NCI-H2196 (cell line): ENCODE results near the gene PTPRD.
A peak's percentile ranks its signal among the peaks of the same experiment; 100 is the strongest.
"Not testable (repeated sequence)": the region's sequence is repeated elsewhere in the genome, so short reads cannot be mapped to it uniquely, and the experiment has no call there.

Experiments
- DNase-seq: peaks from one replicate; lab custom pipeline; 2025; ENCODE audit not compliant: unreplicated experiment; lab: John Stamatoyannopoulos, UW

PTPRD gene

DNA sequence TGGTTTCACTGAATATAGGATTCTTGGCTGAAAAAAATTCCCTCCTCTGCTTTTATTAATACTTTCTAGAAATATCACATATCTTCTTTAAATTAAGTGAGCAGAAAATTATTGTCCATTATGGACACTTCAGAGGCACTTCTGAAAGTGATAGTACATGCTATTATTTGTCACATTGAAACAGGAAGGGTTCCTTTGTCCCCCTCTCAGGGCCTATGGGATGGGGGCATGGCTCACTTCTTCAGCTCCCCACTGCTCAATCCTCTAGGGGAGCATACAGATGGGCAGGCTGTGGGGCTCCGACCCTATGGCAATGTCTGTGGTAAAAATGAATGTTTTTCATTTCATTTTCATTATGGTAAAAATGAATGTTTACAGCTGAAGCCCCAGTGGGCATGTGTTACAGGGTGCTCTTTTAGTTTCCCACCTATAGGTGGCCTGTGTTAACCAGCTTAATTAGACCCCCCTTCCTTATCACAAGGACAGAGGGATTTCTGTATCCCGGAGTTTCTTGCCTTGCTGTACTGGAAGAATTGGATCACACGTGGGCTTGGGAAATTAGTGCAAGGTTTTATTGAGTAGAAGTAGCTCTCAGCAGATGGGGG is 1225.2 kb downstream of the PTPRD start:
- DNase-seq: no peak

DNA sequence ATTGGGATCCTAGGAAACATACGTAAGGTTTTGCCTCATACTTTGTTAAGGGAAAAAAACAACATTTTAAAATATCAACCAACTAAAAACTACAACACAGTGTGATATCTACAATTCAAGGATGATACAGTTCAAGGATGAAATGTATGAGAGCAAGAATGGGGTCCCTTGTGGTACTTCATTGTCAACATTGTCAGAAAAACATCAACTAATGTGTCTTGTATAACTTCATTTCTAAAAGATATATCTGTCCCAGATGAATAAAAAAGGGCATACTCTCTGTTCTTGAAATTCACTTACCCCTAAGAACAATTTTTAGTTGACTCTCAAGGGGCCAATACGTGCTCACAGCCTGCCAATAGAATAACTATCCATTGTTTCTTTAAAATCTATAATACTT is 1250.5 kb downstream of the PTPRD start:
- no peak for DNase-seq

DNA sequence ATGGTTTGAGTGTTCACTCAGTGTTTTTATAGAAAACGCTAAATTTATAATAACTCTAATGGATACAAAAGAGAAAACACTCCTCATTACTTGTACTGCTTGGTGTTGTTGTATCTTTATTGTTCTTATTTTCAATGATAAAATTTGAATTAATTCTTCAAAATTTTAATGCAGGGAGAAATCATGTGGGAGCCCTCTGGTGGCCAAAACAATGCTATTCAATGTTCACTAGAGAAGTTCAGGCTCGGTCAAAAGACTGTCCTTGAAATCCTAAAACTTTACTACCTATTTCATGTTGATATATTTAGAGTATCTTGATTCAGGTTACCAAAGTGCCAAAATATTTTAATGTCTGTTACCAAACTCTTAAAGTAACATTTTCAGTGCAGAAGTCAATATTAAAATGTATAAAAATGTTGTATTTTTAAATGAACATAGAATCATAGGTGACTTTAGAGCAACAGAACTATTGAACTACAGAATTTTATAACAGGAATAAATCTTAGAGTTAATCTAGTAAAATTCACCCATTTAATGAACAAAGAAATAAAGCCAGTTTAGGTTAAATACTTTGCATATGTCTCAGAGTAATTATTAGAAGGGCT is 1259.8 kb downstream of the PTPRD start:
- peak; percentile 20 for DNase-seq

DNA sequence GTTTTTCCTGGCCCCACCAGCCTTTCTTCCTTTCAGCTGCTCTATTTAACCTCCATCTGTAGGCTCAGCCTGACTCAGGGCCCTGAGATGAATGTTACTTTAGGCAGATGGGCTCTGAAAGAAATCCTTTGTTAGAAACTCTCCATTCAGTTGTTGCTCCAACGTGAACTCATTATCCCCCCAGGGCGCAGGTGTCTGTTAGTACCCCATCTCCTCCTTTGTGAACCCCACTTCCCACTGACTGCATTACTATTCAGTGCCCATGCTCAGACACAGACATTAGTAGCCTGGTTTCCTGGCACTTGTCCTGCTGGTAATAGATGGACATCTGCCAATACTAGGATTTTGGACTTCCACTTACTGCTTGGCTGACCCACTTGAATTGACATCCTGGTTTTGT is 1271.6 kb downstream of the PTPRD start:
- no peak for DNase-seq

DNA sequence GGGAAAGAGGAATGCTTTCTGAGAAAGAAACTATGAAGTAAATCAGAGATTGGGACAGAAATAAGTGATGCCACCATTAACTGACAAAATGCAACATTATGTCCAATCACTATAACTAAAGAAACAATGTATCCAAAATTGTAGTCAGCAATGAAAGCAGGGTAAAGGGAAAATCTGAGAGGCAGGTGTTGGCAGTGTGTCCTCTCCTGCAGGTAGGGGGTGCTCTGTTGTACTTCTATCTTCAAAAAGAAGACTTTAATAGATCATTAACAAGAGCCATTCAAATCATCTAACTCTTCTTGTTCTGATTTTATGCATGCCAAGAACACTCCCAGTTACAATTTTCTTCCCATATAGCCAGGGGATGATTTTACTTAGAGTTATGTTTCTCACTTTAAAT is 1275.7 kb downstream of the PTPRD start:
- no peak for DNase-seq

DNA sequence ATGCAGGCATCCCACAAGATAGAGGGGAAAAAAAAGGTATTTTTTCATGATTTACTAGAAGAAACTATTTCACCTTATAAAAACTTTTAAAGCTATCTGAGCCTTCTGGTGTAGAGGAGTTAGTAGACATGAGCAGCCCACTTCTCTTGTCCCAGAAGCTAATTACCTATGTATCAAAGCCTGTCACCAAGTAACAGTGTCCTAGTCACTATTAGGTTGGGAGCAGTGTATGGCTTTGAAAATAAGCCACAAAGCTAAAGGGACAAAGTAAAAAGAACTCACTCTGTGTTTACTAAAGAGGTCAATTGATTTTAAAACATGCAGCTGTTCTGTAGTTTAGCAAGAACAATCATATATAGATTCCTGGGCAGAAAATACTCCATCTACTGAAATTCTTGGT is 1286.1 kb downstream of the PTPRD start:
- DNase-seq: no peak

DNA sequence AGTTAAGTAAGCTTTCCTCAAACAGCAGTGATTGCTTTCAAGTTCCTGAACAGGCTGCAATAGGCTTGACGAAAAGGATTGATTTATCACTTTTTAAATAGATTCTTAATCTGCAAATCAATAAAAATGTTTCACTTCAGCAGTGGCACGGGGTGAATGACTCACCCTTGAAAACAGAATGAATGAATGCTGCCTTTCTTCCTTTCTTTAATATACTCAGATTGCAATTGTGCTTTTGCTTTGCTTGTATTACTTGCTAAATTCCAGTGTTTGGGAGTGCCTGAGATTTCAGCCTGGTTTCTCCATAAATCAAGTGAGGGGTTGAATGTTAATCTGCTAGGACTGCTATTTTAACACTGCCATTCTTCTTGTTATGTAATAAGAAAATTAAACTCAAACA is 1293.8 kb downstream of the PTPRD start:
- DNase-seq: no peak

DNA sequence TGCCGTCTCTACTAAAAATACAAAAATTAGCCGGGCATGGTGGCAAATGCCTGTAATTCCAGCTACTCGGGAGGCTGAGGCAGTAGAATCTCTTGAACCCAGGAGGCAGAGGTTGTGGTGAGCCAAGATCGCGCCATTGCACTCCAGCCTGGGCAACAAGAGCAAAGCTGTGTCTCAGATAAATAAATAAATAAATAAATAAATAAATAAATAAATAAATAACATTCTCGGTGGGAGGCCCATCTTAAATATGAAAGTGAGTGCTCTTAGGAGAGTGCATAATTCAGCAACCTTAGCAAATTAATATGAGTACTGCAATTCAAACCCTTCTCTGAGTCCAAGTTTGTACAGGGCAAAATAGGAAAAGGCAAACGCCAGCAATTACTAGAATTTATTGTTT is 1302.1 kb downstream of the PTPRD start:
- not testable (repeated sequence) for DNase-seq

DNA sequence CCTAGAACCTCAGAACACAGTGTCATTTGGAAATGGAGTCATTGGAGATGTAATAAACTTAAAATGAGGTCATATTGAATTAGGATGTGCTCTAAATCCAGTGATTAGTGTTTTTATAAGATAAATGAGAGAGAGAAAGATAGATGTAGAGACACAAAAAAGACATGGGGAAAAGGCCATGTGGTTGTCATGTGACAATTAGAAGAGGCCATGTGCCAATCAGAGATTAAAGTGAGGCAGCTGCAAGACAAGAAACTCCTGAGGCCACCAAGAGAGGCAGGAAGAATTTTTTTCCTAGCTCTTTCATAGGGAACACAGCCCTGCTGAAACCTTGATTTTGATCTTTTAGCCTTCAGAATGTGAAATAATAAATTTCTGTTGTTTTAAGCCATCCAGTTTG is 1307.2 kb downstream of the PTPRD start:
- no peak for DNase-seq

DNA sequence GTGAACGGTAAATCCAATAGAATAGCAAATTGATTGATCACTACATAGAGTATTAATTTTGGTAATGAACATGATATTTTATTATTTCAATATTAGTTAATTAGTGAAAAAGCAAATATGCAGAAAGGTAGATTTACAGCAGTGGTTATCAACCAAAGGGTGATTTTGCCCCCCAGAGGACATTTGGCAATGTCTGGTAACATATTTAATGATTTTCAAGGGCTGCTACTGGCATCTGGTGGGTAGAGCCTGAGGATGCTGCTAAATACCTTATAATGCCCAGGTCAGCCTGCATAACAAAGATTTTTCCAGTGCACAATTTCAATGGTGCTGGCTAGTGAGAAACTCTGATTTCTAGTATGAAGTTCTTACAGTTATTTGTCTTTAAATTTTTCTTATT is 1313.7 kb downstream of the PTPRD start:
- DNase-seq: no peak

DNA sequence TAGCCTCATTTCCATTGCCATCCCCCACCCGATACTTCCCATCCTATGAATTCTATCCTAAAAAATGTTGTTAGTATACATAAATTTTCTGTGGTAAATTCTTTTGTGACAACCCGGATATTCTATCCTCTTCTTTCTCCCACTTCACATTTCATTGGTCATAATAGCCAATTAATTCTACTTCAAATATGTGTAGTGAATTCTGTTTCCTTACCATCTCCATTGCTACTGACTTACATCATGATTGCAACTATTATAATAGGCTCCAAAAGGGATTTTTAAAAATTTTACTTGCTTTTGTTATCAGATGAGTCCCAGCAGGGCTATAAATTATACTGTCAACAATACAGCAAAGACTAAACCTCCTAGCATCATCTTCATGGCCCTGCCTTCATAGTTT is 1326.8 kb downstream of the PTPRD start:
- no peak for DNase-seq

DNA sequence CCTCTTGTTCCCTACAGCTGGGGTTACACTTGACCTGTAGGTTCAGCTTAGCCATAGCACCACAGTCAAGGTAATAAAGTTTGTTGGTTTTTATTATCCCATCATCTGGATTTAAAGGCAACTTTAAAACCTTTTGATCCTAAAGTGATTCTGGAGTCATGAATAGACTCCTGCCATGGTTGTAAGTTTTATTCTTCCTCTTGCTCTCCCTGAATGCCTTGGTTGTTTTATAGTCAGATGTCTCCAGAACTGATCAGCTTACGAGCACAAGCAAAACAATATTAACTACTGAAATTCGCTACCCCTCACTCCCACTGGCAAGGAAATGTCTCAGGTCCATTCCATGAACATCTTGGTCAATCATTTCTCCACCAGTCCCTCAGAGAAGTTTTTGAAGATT is 1328.6 kb downstream of the PTPRD start:
- DNase-seq: no peak

DNA sequence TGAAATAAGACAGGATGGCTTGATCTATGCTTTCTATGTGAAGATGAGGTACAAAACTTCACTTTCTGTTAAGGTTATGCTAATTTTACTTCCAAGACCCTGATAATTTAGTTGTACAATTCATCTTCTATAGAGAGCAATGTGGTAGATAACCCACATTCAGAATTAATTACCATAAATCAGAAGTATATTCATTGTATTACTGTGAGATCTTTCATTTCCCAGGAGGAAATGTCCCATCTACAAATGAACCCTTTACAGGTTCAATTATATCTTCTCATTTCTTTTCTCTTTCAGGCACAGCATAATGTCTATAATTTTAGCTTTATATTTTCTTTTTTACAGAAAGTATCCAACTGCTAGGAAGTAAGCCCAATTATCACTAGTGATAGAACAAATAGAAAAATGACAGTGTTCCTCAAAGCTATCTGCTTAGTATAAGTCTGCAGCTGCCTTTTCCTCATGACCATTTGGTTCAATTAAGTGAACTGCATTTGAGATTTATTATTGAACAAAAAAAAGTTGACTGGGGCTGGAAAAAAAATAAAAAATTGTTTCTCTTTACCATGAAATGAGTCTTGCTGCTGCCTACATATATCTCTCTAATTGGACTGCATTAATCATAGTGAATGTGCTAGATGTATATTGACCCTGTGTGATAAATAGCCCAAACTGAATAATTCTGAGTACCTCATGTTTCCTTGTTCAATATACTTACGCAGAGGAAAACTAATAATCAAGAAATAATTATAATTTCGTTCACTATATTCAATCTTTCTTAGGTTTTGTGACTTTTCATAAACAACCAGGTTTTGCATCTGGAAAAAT is 1329.4 kb downstream of the PTPRD start:
- DNase-seq: no peak

DNA sequence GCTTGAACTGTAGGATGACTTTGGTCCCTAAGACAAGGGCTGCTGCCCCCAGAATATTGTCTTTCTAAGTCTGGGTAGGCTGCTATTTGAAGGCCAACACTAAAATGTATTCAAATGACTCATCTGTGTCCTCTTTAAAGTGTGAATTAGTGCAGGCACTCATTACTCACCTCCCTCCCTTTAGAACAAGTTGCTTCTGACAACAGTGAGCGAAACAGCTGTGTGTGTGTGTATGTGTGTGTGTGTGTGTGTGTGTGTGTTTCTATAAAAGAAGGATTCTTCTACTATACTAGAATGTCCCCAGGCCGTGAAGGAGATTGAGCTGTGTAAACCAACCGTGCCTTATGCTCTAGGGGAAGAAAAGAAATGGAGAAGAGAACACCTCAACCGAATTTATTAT is 1337.2 kb downstream of the PTPRD start:
- DNase-seq: no peak

DNA sequence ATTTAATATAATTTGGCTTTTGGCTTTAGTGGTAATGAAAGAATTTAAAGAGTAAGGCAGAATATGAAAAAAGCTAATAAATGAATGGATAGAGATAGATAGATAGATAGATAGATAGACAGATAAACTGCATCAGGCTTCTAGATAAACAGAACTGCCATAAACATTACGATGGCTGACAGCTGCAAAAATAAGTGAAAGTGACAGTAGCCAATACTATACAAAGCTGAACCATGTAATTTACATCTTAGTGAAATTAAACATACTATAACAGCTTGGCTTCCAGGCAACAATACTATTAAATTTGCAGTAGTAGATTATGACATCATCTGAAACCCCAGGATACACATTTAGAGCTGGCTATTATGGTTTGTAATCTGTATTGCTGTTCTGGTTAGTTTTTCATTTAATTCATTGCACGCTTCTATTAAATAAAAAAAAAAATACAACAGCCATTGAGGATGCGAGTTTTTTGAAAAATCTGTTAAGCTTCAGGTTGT is 1354.8 kb downstream of the PTPRD start:
- DNase-seq: no peak

DNA sequence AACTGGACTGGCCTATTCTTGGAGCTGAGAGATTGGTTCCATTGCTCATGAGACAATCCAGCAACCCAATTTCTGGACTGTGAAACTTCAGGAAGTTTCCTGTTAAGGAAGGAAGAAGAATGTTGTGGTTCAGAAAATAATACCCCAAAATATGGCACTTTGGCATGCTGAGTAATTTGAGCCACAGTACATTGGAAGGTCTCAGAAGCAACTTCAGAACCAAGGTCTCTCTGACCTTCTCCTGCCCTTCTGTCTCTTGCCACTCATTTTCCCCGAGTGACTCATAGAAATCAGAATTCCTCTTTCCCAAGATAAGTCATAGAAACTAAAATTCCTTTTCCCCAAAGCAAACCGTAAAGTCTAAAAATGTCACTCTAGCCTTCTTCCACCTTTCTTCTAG is 1366.1 kb downstream of the PTPRD start:
- DNase-seq: no peak

DNA sequence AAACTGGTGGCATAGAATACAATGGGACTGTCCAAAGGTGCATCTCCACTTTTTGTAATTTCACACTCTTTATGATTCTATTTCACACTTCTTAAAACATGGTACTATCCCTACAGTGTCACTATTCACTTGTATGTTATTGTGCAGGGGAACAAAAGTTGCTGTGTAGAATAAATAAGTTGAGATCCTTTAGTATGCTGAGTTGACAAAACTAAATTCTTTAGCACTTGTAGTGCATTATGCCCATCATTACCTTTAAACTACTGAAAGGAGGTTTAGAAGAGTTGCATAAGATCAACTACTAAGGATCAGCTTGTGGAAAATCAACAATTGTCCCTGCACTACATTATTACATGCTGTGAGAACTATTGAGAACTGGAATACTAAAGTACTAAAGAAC is 1380.9 kb downstream of the PTPRD start:
- no peak for DNase-seq

DNA sequence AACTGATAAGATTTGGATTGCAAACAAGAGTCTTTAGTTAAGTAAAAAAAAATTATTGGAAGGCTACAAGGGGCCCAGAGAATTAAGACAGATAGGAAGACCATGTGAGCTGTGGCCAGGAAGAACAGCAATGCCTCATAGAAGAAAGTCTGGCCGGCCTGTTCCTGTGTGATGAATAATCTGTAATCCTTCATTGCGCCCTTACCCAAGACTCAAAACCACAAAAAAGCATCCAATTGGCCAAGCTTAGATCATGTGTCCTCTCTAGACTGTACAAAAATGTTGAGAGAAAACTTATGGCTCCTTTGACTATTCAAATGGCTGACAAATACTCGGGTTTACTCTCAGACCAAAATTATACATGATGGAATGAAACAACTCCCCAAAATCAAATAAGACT is 1383.5 kb downstream of the PTPRD start:
- DNase-seq: no peak

DNA sequence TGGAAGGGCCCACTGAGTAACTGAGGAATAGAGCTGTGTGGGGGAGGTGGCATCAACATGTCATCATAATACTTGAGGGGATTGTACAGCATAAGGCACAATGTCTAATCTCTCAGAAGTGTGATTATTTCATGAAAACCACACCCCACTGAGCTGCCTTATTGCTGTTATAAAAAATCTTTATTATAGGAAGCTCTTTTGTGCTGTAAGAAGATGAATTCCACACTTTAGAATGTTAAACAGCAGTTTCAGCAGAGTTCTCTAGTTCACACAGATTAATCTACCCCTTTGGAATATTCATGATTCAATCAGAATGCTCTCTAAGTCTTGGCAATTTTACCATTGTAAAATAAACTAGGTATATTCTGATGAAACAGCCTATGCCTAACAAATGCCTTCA is 1389.6 kb downstream of the PTPRD start:
- no peak for DNase-seq

DNA sequence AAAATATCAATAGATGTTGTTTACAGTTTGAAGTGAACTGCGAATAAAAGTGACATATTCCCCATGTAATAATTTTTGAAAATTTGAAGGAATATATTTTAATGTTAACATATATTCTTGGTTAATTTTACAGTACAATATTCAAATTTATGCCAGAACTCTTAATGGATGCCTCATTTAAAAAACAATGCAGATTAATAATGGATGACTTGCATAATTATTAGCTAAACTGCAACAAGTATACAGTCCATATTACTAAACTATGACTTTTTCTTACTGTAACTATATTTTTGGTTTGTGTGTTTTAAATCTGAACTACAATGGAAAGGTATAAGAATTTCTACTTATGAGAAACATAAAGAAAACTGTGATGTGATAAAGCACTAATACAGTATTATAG is 1390.1 kb downstream of the PTPRD start:
- no peak for DNase-seq

DNA sequence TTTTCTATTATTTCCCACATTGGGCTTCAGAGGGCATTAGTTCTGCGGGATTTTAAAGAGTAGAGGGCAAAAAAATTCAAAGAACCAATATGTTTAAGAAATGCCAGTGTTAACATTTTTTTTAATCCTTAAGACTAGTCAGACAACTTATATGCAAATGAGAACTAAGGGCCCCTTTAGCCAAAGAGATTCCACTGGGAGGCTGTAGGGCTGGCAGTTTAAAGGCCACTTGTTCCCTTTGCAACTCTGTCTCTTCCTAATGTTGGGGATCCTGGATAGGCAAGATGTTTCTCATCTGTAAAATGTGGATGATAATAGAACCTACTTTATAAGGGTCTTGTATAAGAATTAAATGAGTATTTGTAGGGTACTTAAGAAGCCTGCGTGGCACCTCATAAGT is 1395.9 kb downstream of the PTPRD start:
- no peak for DNase-seq

DNA sequence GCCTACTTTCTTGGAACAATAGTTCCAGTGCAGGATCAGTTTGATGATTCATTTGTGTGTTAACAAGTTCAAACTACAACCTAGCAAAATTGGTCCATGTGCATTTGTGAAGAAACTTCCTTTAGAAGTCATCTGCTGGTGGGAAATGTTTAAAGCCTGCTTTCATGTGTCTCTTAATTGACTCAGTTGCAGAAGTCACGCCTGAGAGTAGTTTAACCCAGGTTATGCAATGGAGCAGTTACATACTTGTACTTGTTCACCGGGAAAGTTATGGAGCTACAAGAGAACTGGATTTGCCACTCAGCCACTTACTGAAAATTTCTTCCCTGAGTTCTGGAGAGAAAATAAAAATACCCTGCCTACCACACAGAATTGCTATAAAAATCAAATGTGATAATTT is 1397.8 kb downstream of the PTPRD start:
- DNase-seq: no peak
